GM18907 (cell line): ENCODE results near the gene PRORP.
"Not testable (repeated sequence)": the region's sequence is repeated elsewhere in the genome, so short reads cannot be mapped to it uniquely, and the experiment has no call there.

Experiments
- ATAC-seq: cut with Tn5 transposase; IDR thresholded peaks from one replicate; pipeline ENCODE4 v1.9.1; 2021; ENCODE audit warnings: mild to moderate bottlenecking, moderate library complexity; ENCODE audit not compliant: unreplicated experiment

Gene PRORP

GRCh38 chr14:35134329-35135123 is 12.2 kb downstream of the PRORP start:
- ATAC-seq: no peak

GRCh38 chr14:35138585-35138984 is 16.2 kb downstream of the PRORP start:
- ATAC-seq: no peak

GRCh38 chr14:35140718-35141581 is 18.6 kb downstream of the PRORP start:
- ATAC-seq: no peak

GRCh38 chr14:35144029-35144428 is 21.7 kb downstream of the PRORP start:
- no peak for ATAC-seq

- ATAC-seq: no peak
Measured at GRCh38 chr14:35146711-35147149, 24.4 kb downstream of the PRORP start.

GRCh38 chr14:35147186-35147585 is 24.8 kb downstream of the PRORP start:
- ATAC-seq: no peak

GRCh38 chr14:35147711-35148110 is 25.4 kb downstream of the PRORP start:
- no peak for ATAC-seq

- no peak for ATAC-seq
Measured at GRCh38 chr14:35149239-35149638, 26.9 kb downstream of the PRORP start.

GRCh38 chr14:35152531-35152930 is 30.2 kb downstream of the PRORP start:
- ATAC-seq: not testable (repeated sequence)

- no peak for ATAC-seq
Measured at GRCh38 chr14:35154016-35154415, 31.7 kb downstream of the PRORP start.

GRCh38 chr14:35155962-35156361 is 33.6 kb downstream of the PRORP start:
- peak; percentile 53 for ATAC-seq

GRCh38 chr14:35158491-35158890 is 36.1 kb downstream of the PRORP start:
- no peak for ATAC-seq

GRCh38 chr14:35158951-35159653 is 36.8 kb downstream of the PRORP start:
- ATAC-seq: no peak

GRCh38 chr14:35159742-35160409 is 37.5 kb downstream of the PRORP start:
- ATAC-seq: no peak

GRCh38 chr14:35161231-35161630 is 38.9 kb downstream of the PRORP start:
- no peak for ATAC-seq

- ATAC-seq: no peak
Measured at GRCh38 chr14:35163384-35163783, 41.0 kb downstream of the PRORP start.

- no peak for ATAC-seq
Measured at GRCh38 chr14:35164849-35165248, 42.5 kb downstream of the PRORP start.

- no peak for ATAC-seq
Measured at GRCh38 chr14:35167496-35167895, 45.1 kb downstream of the PRORP start.
